Osteocyte (in vitro differentiated cells): Measurements from ENCODE around the gene CCDC88C. TPM values are rescaled to one million over a fixed set of nuclear protein-coding genes. Genes with fewer than 3 reads are reported as not detected.
A peak's percentile ranks its signal among the peaks of the same experiment; 100 is the strongest.

ENCODE experiments used
- DNase-seq: peaks from one replicate; pipeline ENCODE4 v3.0.0; 2021; ENCODE audit warnings: mixed read lengths; ENCODE audit not compliant: unreplicated experiment; ENCODE audit errors: extremely low spot score
- H3K27ac Mint-ChIP-seq: one replicate; pipeline ENCODE4 v1.8.0; 2021; ENCODE audit warnings: mild to moderate bottlenecking, mixed read lengths; ENCODE audit not compliant: unreplicated experiment
- H3K27me3 Mint-ChIP-seq: one replicate; pipeline ENCODE4 v1.8.0; 2021; ENCODE audit warnings: mixed read lengths; ENCODE audit not compliant: unreplicated experiment
- H3K36me3 Mint-ChIP-seq: one replicate; pipeline ENCODE4 v1.8.0; 2021; ENCODE audit warnings: mixed read lengths; ENCODE audit not compliant: unreplicated experiment
- H3K4me1 Mint-ChIP-seq: one replicate; pipeline ENCODE4 v1.8.0; 2021; ENCODE audit warnings: mixed read lengths; ENCODE audit not compliant: unreplicated experiment
- H3K4me3 Mint-ChIP-seq: one replicate; pipeline ENCODE4 v1.8.0; 2021; ENCODE audit warnings: mild to moderate bottlenecking, moderate library complexity, mixed read lengths; ENCODE audit not compliant: unreplicated experiment
- H3K9me3 Mint-ChIP-seq: one replicate; pipeline ENCODE4 v1.8.0; 2021; ENCODE audit warnings: mixed read lengths; ENCODE audit not compliant: unreplicated experiment
- total RNA-seq: library from RNA; stranded (reverse); gene quantifications from 2 replicates; pipeline ENCODE4 v1.2.1, GENCODE V29; 2021
- TF ChIP-seq, protein P1 (sequence below): fragments of 200-600 bp; sonication (generic); IDR thresholded peaks from 2 replicates; pipeline ENCODE4 v1.5.0; 2021; ENCODE audit warnings: antibody characterized with exemption, mild to moderate bottlenecking, moderate library complexity

Gene CCDC88C
- total RNA-seq, 1 donor from 2014 or later, result 1.4 TPM

DNA sequence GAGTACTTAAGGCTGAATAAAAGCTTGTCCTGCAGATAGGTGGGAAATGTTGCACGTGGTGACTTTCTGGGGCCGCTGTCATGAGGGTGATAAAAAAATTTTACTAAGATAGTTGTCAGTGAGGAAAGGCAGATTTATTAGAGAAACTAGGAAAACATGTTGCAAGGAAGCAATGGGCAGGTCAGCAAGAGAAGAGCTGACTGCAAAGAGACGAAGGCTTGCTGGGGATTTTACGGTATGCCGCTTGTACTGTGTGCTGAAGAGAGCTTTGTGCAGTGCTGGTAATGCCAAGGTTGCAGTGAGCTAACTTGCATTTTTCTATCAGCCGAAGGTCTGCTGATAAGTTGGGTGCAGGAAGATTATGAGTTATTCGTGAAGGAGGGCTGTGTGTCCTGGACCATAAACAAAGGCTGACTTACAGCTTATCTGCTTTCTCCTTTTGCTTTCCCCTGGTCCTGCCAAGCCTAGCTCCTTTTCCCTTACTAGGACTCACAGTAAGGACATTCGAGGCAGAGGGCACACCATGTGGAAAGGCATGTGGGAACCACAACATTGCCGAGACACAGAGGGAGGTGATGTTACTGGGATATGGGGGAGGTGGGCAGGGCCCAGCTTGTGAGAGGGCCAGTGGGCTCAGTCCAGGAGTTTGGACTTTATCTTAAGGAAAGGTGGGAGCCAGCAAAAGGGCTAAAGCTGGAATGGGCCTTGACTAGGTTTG is 7.4 kb upstream of the CCDC88C start:
- H3K36me3 Mint-ChIP-seq, result no peaks in the 10 kb centered on the region
- H3K4me1 Mint-ChIP-seq, result no peaks in the 10 kb centered on the region
- no peak overlapping the region for H3K27ac Mint-ChIP-seq
- H3K4me3 Mint-ChIP-seq, result no peak overlapping the region
- no peaks in the 10 kb centered on the region for H3K9me3 Mint-ChIP-seq
- H3K27me3 Mint-ChIP-seq, result peaks cover 21% of the 10 kb centered on the region
- DNase-seq, result peak; percentile 48
- TF ChIP-seq, protein P1, sequence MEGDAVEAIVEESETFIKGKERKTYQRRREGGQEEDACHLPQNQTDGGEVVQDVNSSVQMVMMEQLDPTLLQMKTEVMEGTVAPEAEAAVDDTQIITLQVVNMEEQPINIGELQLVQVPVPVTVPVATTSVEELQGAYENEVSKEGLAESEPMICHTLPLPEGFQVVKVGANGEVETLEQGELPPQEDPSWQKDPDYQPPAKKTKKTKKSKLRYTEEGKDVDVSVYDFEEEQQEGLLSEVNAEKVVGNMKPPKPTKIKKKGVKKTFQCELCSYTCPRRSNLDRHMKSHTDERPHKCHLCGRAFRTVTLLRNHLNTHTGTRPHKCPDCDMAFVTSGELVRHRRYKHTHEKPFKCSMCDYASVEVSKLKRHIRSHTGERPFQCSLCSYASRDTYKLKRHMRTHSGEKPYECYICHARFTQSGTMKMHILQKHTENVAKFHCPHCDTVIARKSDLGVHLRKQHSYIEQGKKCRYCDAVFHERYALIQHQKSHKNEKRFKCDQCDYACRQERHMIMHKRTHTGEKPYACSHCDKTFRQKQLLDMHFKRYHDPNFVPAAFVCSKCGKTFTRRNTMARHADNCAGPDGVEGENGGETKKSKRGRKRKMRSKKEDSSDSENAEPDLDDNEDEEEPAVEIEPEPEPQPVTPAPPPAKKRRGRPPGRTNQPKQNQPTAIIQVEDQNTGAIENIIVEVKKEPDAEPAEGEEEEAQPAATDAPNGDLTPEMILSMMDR, result no peak

DNA sequence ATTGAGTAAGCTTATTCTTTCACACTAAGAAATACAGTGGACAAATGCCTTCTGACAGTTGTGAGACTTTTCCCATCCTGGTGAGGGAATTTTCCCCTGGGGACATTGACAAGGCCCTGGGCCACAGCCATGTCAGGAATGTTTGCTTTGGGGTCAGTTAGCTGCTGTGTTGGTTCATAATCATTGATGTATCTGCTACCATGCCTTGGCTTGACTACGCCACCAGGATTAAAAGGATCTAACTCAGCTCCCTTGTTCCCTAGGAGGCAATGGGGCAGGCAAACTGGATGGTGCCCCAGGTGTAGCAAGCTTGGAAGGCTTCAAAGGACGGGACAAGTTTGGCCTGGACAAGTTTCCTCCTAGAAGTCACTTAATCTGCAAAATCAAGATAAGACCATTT is 3.1 kb upstream of the CCDC88C start:
- TF ChIP-seq, protein P1, result no peak
- Mint-ChIP-seq H3K36me3 (no peaks in the 10 kb centered on the region), H3K9me3 (no peaks in the 10 kb centered on the region), H3K27ac (no peak overlapping the region), H3K4me1 (peaks cover 17% of the 10 kb centered on the region), H3K27me3 (peaks cover 28% of the 10 kb centered on the region), H3K4me3 (no peak overlapping the region)
- DNase-seq, result no peak

DNA sequence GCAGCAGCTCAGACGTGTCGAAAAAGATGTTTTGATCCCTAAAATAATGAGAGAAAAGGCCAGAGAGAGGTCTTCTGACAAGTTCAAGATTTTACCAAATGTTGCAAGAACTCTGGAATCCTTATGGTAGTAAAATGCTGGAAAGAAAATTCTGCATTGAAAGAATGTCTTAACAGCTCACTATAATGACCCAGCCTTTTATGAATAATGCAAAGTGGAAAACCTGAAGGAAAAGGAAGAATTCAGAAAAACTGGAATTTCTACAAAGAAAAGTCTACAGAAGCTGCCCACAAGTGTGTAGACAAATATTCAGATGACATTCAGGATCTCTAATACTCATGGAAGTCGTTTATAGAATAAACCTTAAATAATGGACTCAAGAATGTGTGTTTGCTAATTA is 1.8 kb upstream of the CCDC88C start:
- Mint-ChIP-seq H3K27me3 (peaks cover 23% of the 10 kb centered on the region), H3K4me3 (no peak overlapping the region), H3K27ac (no peak overlapping the region), H3K9me3 (no peaks in the 10 kb centered on the region), H3K36me3 (no peaks in the 10 kb centered on the region), H3K4me1 (peaks cover 24% of the 10 kb centered on the region)
- no peak for DNase-seq
- TF ChIP-seq, protein P1, result no peak

DNA sequence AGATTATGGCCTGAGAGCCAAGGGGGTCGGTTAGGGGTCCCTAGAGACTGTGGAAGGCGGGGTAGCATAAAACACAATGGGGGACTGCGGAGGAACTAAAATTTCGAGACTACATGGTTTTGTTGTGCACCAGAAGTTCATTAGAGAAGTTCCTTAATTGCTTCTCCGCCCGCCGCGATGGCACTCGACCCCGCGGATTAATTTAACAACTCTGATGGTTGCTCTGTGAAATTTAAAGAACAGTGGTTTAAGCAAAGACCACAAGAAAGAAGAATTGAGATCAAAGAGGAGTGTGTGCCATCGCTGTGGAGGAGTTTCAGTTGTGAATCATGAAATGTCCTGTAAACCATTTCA is 1.4 kb upstream of the CCDC88C start:
- Mint-ChIP-seq H3K27ac (no peak overlapping the region), H3K36me3 (no peaks in the 10 kb centered on the region), H3K4me3 (peak overlapping the region; percentile 55), H3K9me3 (no peaks in the 10 kb centered on the region), H3K27me3 (peaks cover 22% of the 10 kb centered on the region), H3K4me1 (peaks cover 24% of the 10 kb centered on the region)
- TF ChIP-seq, protein P1, result peak; percentile 42
- no peak for DNase-seq

DNA sequence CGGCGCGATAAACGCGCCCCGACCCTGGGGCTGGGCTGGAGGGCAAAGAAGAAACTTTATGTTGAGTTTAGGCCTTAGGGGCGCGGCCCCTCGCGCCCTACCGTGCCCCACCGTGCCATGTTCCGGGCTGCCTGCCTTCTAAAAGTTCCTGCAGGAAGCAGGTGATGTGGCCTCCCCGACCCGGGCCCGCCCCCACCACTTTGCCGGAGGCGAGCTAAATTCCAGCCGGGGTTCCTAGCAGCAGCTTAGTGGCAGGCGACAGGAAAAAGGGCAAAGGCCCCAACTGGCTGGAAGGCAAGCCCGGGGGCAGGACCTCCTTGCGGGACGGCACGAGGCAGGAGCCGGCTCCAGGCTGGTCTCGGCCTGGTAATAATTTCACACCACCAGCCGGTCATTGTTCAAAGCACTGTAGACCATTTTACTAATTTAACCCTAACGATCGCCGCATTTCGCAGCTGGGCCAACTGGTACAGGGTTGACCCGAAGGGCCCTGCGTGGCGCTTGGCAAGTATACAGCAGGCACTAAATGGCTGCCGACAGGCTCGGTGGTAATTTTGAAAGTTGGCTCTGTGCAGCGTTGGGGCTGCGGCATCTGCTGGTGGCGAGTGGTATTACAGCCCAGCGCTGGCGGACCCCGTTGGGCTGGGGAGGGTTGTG is 895 bp upstream of the CCDC88C start:
- Mint-ChIP-seq H3K36me3 (no peaks in the 10 kb centered on the region), H3K9me3 (no peaks in the 10 kb centered on the region), H3K4me3 (peak overlapping the region; percentile 55), H3K27me3 (peaks cover 22% of the 10 kb centered on the region), H3K27ac (no peak overlapping the region), H3K4me1 (peaks cover 24% of the 10 kb centered on the region)
- TF ChIP-seq, protein P1, result peak; percentile 91
- DNase-seq, result no peak
